HEK293 (cell line): Measurements from ENCODE around the gene TGFB1.
A peak's percentile ranks its signal among the peaks of the same experiment; 100 is the strongest.

Experiments
- CTCF ChIA-PET: fragments of 350-600 bp; formaldehyde crosslinking; extraction: SDS; loops from one replicate; lab custom pipeline; 2021; ENCODE audit warnings: antibody characterized with exemption; lab: Yijun Ruan, JAX
- POLR2A ChIA-PET: fragments of 300-600 bp; formaldehyde crosslinking; extraction: SDS; loops from one replicate; lab custom pipeline; 2020; ENCODE audit warnings: antibody characterized with exemption, inconsistent platforms; lab: Yijun Ruan, JAX
- H3K27ac ChIP-seq: fragments of 200-500 bp; sonication (Bioruptor generic); 2 replicates; pipeline ENCODE4 v1.5.1; 2014; ENCODE audit warnings: low read depth, low read length, control low read depth, inconsistent platforms; ENCODE audit errors: extremely low read depth
- H3K36me3 ChIP-seq, 2 experiments: fragments of 200-500 bp in 1 of 2; sonication (Bioruptor generic) in 1 of 2; 1 replicate in 1 of 2; 2 replicates in 1 of 2; pipeline ENCODE4 v1.5.1; 2014 to 2017; ENCODE audit warnings: inconsistent platforms in 2 of 2, low read length in 2 of 2; ENCODE audit not compliant: control insufficient read depth in 2 of 2, insufficient read depth in 1 of 2
- H3K4me1 ChIP-seq: fragments of 200-500 bp; sonication (Bioruptor generic); 2 replicates; pipeline ENCODE4 v1.5.1; 2014; ENCODE audit warnings: mild to moderate bottlenecking, low read length, inconsistent platforms; ENCODE audit not compliant: control insufficient read depth, insufficient read depth
- H3K4me3 ChIP-seq: 2 replicates; pipeline ENCODE4 v1.5.1; 2011; ENCODE audit warnings: low read depth, mild to moderate bottlenecking, control low read depth, low read length, moderate library complexity
- H3K9me3 ChIP-seq: fragments of 200-500 bp; sonication (Bioruptor generic); 2 replicates; pipeline ENCODE4 v1.5.1; 2014; ENCODE audit warnings: low read depth, low read length, inconsistent platforms; ENCODE audit not compliant: control insufficient read depth, insufficient read depth
- BCL11A ChIP-seq: fragments of 450-650 bp; formaldehyde crosslinking; IDR thresholded peaks from 2 replicates; pipeline ENCODE4 v1.5.1; 2016; ENCODE audit warnings: low read depth, missing biosample characterization, missing genetic modification characterization
- BCL11B ChIP-seq: fragments of 450-650 bp; formaldehyde crosslinking; IDR thresholded peaks from 2 replicates; pipeline ENCODE4 v1.5.1; 2016; ENCODE audit warnings: low read depth, missing biosample characterization, missing genetic modification characterization
- OSR2 ChIP-seq: fragments of 450-650 bp; formaldehyde crosslinking; IDR thresholded peaks from 2 replicates; pipeline ENCODE4 v1.5.1; 2016; ENCODE audit warnings: missing biosample characterization, missing genetic modification characterization
- PRDM4 ChIP-seq: fragments of 450-650 bp; formaldehyde crosslinking; IDR thresholded peaks from 2 replicates; pipeline ENCODE4 v1.5.1; 2017; ENCODE audit warnings: missing biosample characterization, missing genetic modification characterization
- RBAK ChIP-seq: fragments of 450-650 bp; formaldehyde crosslinking; IDR thresholded peaks from 2 replicates; pipeline ENCODE4 v1.5.1; 2016; ENCODE audit warnings: missing biosample characterization, missing genetic modification characterization
- YY1 ChIP-seq: fragments of 450-650 bp; formaldehyde crosslinking; IDR thresholded peaks from 2 replicates; pipeline ENCODE4 v1.5.1; 2018; ENCODE audit warnings: missing biosample characterization, missing genetic modification characterization
- ZBTB20 ChIP-seq: fragments of 450-650 bp; formaldehyde crosslinking; IDR thresholded peaks from 2 replicates; pipeline ENCODE4 v1.5.1; 2016; ENCODE audit warnings: missing biosample characterization, missing genetic modification characterization
- ZBTB26 ChIP-seq: fragments of 450-650 bp; formaldehyde crosslinking; optimal IDR thresholded peaks from 2 replicates; pipeline ENCODE3; 2016; ENCODE audit warnings: missing biosample characterization, mild to moderate bottlenecking, missing genetic modification characterization
- ZIC2 ChIP-seq: fragments of 450-650 bp; formaldehyde crosslinking; IDR thresholded peaks from 2 replicates; pipeline ENCODE4 v1.5.1; 2016; ENCODE audit warnings: missing biosample characterization, missing genetic modification characterization
- ZNF133 ChIP-seq: fragments of 450-650 bp; formaldehyde crosslinking; IDR thresholded peaks from 2 replicates; pipeline ENCODE4 v1.5.1; 2016; ENCODE audit warnings: missing biosample characterization, missing genetic modification characterization
- ZNF148 ChIP-seq: fragments of 450-650 bp; formaldehyde crosslinking; IDR thresholded peaks from 2 replicates; pipeline ENCODE4 v1.5.0; 2017; ENCODE audit warnings: missing biosample characterization, missing genetic modification characterization, borderline replicate concordance
- ZNF169 ChIP-seq: fragments of 450-650 bp; formaldehyde crosslinking; IDR thresholded peaks from 2 replicates; pipeline ENCODE4 v1.5.1; 2016; ENCODE audit warnings: missing biosample characterization, missing genetic modification characterization
- ZNF26 ChIP-seq: fragments of 450-650 bp; formaldehyde crosslinking; IDR thresholded peaks from 2 replicates; pipeline ENCODE4 v1.5.1; 2016; ENCODE audit warnings: missing biosample characterization, missing genetic modification characterization
- ZNF416 ChIP-seq: fragments of 450-650 bp; formaldehyde crosslinking; IDR thresholded peaks from 2 replicates; pipeline ENCODE4 v1.5.1; 2016; ENCODE audit warnings: missing biosample characterization, missing genetic modification characterization
- ZNF518A ChIP-seq: fragments of 450-650 bp; formaldehyde crosslinking; conservative IDR thresholded peaks from 2 replicates; pipeline ENCODE4 v1.5.1; 2016; ENCODE audit warnings: low read depth, missing biosample characterization, missing genetic modification characterization
- ZNF596 ChIP-seq: fragments of 450-650 bp; IDR thresholded peaks from 2 replicates; pipeline ENCODE4 v1.5.0; 2018; ENCODE audit warnings: missing biosample characterization, mild to moderate bottlenecking, missing genetic modification characterization, moderate library complexity
- ZNF610 ChIP-seq: fragments of 450-650 bp; formaldehyde crosslinking; IDR thresholded peaks from 2 replicates; pipeline ENCODE4 v1.5.1; 2016; ENCODE audit warnings: missing biosample characterization, missing genetic modification characterization, borderline replicate concordance
- ZSCAN18 ChIP-seq: fragments of 450-650 bp; formaldehyde crosslinking; IDR thresholded peaks from 2 replicates; pipeline ENCODE4 v1.5.1; 2016; ENCODE audit warnings: missing biosample characterization, missing genetic modification characterization

The TGFB1 gene

GRCh38 chr19:41398598-41398997 is 44.9 kb upstream of the TGFB1 start:
- ChIA-PET POLR2A (interaction anchor here (0.7 to 1.9 kb wide), 4 partner anchors 10 to 66 kb away, joined by 3 to 8 read pairs (median 7); partner anchors contain the start of genes B9D2 and DMAC2), CTCF (interaction anchor here (0.6 to 1.6 kb wide), 6 partner anchors 10 to 243 kb away, joined by 3 to 9 read pairs (median 4); no protein-coding TSS in a partner anchor)
- Histone ChIP-seq H3K9me3 (no peaks in the 10 kb centered on the region), H3K4me1 (peaks cover 11% of the 10 kb centered on the region; the same call in 1 of the 2 replicates), H3K4me3 (peak overlapping the region; percentile 79), H3K27ac (no peak overlapping the region), H3K36me3 (peaks cover 0 to 7% of the 10 kb centered on the region in 2 experiments; a peak in 1 of 3 replicates)
- TF ChIP-seq ZNF133 (tag by site-specific recombination) (no peak), ZNF169 (tag by site-specific recombination) (no peak), BCL11A (tag by site-specific recombination) (no peak), ZNF518A (tag by site-specific recombination) (no peak), ZBTB26 (tag by site-specific recombination) (no peak), ZNF416 (tag by site-specific recombination) (no peak), ZNF148 (tag by site-specific recombination) (no peak), ZNF596 (no peak), ZBTB20 (no peak), BCL11B (no peak), YY1 (tag by site-specific recombination) (no peak), ZNF26 (tag by site-specific recombination) (no peak)

GRCh38 chr19:41398050-41398418 is 44.3 kb upstream of the TGFB1 start:
- H3K4me1 ChIP-seq, result peaks cover 11% of the 10 kb centered on the region; the same call in 1 of the 2 replicates
- CTCF ChIA-PET, result interaction anchor here (1.1 to 1.6 kb wide), 2 partner anchors 11 to 244 kb away, joined by 5 to 9 read pairs; no protein-coding TSS in a partner anchor

More at GRCh38 chr19:41398050-41398418, 44.3 kb upstream of the TGFB1 start:
- Histone ChIP-seq H3K9me3 (no peaks in the 10 kb centered on the region), H3K27ac (peak overlapping the region; percentile 91), H3K36me3 (peaks cover 0 to 9% of the 10 kb centered on the region in 2 experiments; a peak in 1 of 3 replicates), H3K4me3 (peak overlapping the region; percentile 79)
- no peak for TF ChIP-seq PRDM4 (tag by site-specific recombination)
- 0 out of 2 replicates have a peak, but pooled peaks have one; percentile 7 for TF ChIP-seq RBAK (tag by site-specific recombination)
- TF ChIP-seq ZIC2, result no peak
- TF ChIP-seq ZSCAN18 (tag by site-specific recombination), result no peak
- TF ChIP-seq ZNF610 (tag by site-specific recombination), result no peak
- TF ChIP-seq OSR2, result no peak
- POLR2A ChIA-PET, result interaction anchor here (1.6 to 1.9 kb wide), 2 partner anchors 34 to 41 kb away, joined by 8 read pairs; partner anchors contain the start of genes B9D2 and DMAC2
